HCT116 (cell line): ENCODE measurements around the gene ABCA1. TPM values are rescaled to one million over a fixed set of nuclear protein-coding genes. Genes with fewer than 3 reads are reported as not detected.
A peak's percentile ranks its signal among the peaks of the same experiment; 100 is the strongest.

Experiments
- ATAC-seq: fragments of 200-7000 bp; cut with Tn5 transposase; 2 replicates; pipeline ENCODE4 v1.9.1; 2020; ENCODE audit warnings: mild to moderate bottlenecking, moderate library complexity
- BruUV-seq: library from RNA; stranded (reverse); fragments of 400-500 nt; replicated peaks from 2 replicates; lab custom pipeline; 2021; lab: Mats Ljungman, UMichigan
- CTCF ChIA-PET: fragments of 300-600 bp; sonication (Branson Sonifier 250); formaldehyde crosslinking; loops from one replicate; lab custom pipeline; 2021; ENCODE audit warnings: antibody characterized with exemption; lab: Charles Lee
- POLR2A ChIA-PET: fragments of 300-600, 350-600 bp; sonication (Branson Sonifier 250); formaldehyde crosslinking; loops from one replicate; lab custom pipeline; 2021; ENCODE audit warnings: antibody characterized with exemption; lab: Charles Lee
- RAD21 ChIA-PET, 2 experiments: fragments of 300-600 bp; sonication (Branson Sonifier 250); formaldehyde crosslinking; loops; one replicate each; lab custom pipeline; 2023; ENCODE audit warnings: low total read pairs in 2 of 2; ENCODE audit not compliant: uncharacterized antibody in 2 of 2, unreplicated experiment in 2 of 2, low non-redundant PET in 1 of 2; lab: Charles Lee
- DNase-seq: peaks from one replicate; pipeline ENCODE4 v3.0.0-alpha.2; 2010; ENCODE audit warnings: low read depth, low spot score
- H2AFZ ChIP-seq: fragments of 200-600 bp; shearing (Covaris generic), sonication (generic); 2 replicates; pipeline ENCODE4 v1.6.1; 2017; ENCODE audit warnings: low read depth, mixed run types, mixed read lengths, antibody characterized with exemption, low read length; ENCODE audit not compliant: poor library complexity, severe bottlenecking
- H3K27ac ChIP-seq: 2 replicates; pipeline ENCODE4 v1.5.1; 2012; ENCODE audit warnings: low read depth, low read length
- H3K27me3 ChIP-seq: fragments of 200-600 bp; sonication (generic); 2 replicates; pipeline ENCODE4 v1.6.1; 2016; ENCODE audit warnings: mixed run types, low read length, mixed read lengths; ENCODE audit not compliant: insufficient read depth
- H3K36me3 ChIP-seq, 2 experiments: fragments of 200-500 bp in 1 of 2; fragments of 200-600 bp in 1 of 2; sonication (Bioruptor generic) in 1 of 2; sonication (generic) in 1 of 2; 2 replicates each; pipeline versions ENCODE4 v1.5.1 to v1.6.1; 2014 to 2016; ENCODE audit warnings: low read length in 2 of 2, inconsistent platforms in 1 of 2, mixed read lengths in 1 of 2, mixed run types in 1 of 2; ENCODE audit not compliant: insufficient read depth in 2 of 2, control insufficient read depth in 1 of 2
- H3K4me1 ChIP-seq, 2 experiments: fragments of 200-600 bp in 1 of 2; sonication (generic) in 1 of 2; 2 replicates each; pipeline versions ENCODE4 v1.5.1 to v1.6.1; 2012 to 2017; ENCODE audit warnings: low read length in 2 of 2, inconsistent platforms in 1 of 2, mild to moderate bottlenecking in 1 of 2, mixed read lengths in 1 of 2, mixed run types in 1 of 2, moderate library complexity in 1 of 2; ENCODE audit not compliant: insufficient read depth in 2 of 2, control insufficient read depth in 1 of 2
- H3K4me2 ChIP-seq: fragments of 200-600 bp; sonication (generic); 2 replicates; pipeline ENCODE4 v1.6.1; 2017; ENCODE audit warnings: mixed run types, low read length, mixed read lengths
- H3K4me3 ChIP-seq, 2 experiments: fragments of 200-600 bp in 1 of 2; sonication (generic) in 1 of 2; replicated peaks in 1 of 2; 2 replicates each; pipeline ENCODE4 v1.5.1; 2011 to 2016; ENCODE audit warnings: low read length in 2 of 2, control low read depth in 1 of 2, low read depth in 1 of 2, mild to moderate bottlenecking in 1 of 2, mixed read lengths in 1 of 2, mixed run types in 1 of 2
- H3K79me2 ChIP-seq: fragments of 200-600 bp; sonication (generic); 2 replicates; pipeline ENCODE4 v1.6.1; 2017; ENCODE audit warnings: mild to moderate bottlenecking, mixed run types, low read length, moderate library complexity, mixed read lengths; ENCODE audit not compliant: insufficient read depth
- H3K9ac ChIP-seq: fragments of 200-600 bp; sonication (generic); 2 replicates; pipeline ENCODE4 v1.6.1; 2016; ENCODE audit warnings: low read length, mixed read lengths
- H3K9me2 ChIP-seq: fragments of 200-600 bp; sonication (generic), shearing (Covaris generic); 2 replicates; pipeline ENCODE4 v1.6.1; 2017; ENCODE audit warnings: mixed run types, mild to moderate bottlenecking, moderate library complexity; ENCODE audit not compliant: insufficient read depth
- H3K9me3 ChIP-seq, 2 experiments: fragments of 200-500 bp in 1 of 2; fragments of 200-600 bp in 1 of 2; sonication (Bioruptor generic) in 1 of 2; sonication (generic) in 1 of 2; 2 replicates each; pipeline ENCODE4 v1.6.1; 2014 to 2017; ENCODE audit warnings: low read length in 2 of 2, mixed read lengths in 2 of 2, inconsistent platforms in 1 of 2, low read depth in 1 of 2, mild to moderate bottlenecking in 1 of 2, mixed run types in 1 of 2, moderate library complexity in 1 of 2; ENCODE audit not compliant: control insufficient read depth in 1 of 2, insufficient read depth in 1 of 2
- H4K20me1 ChIP-seq: fragments of 200-600 bp; sonication (generic), shearing (Covaris generic); 2 replicates; pipeline ENCODE4 v1.6.1; 2017; ENCODE audit warnings: mixed run types, mild to moderate bottlenecking, moderate library complexity; ENCODE audit not compliant: insufficient read depth
- ATF3 ChIP-seq: IDR thresholded peaks from 2 replicates; pipeline ENCODE4 v1.6.1; 2012
- CBX3 ChIP-seq: IDR thresholded peaks from 2 replicates; pipeline ENCODE4 v1.6.1; 2012; ENCODE audit warnings: low read depth
- EGR1 ChIP-seq: IDR thresholded peaks from 2 replicates; pipeline ENCODE4 v1.6.1; 2012; ENCODE audit warnings: low read depth
- ELF1 ChIP-seq: IDR thresholded peaks from 2 replicates; pipeline ENCODE4 v1.6.1; 2012; ENCODE audit warnings: low read depth, borderline replicate concordance
- EZH2phosphoT487 ChIP-seq: fragments of 200-600 bp; IDR thresholded peaks from 2 replicates; pipeline ENCODE4 v1.6.1; 2018; ENCODE audit warnings: antibody characterized with exemption, borderline replicate concordance
- JUND ChIP-seq: IDR thresholded peaks from 2 replicates; pipeline ENCODE4 v1.6.1; 2012
- MAX ChIP-seq: IDR thresholded peaks from 2 replicates; pipeline ENCODE4 v1.6.1; 2012
- POLR2A ChIP-seq: IDR thresholded peaks from 2 replicates; pipeline ENCODE4 v1.7.0; 2011; ENCODE audit warnings: borderline replicate concordance; ENCODE audit not compliant: insufficient read depth, insufficient read length; ENCODE audit errors: extremely low read depth
- POLR2AphosphoS5 ChIP-seq: IDR thresholded peaks from 2 replicates; pipeline ENCODE4 v1.6.1; 2011; ENCODE audit warnings: mild to moderate bottlenecking, low read depth, low read length, moderate library complexity
- REST ChIP-seq: IDR thresholded peaks from 2 replicates; pipeline ENCODE4 v1.6.1; 2012; ENCODE audit warnings: low read depth
- SP1 ChIP-seq: IDR thresholded peaks from 2 replicates; pipeline ENCODE4 v1.6.1; 2012; ENCODE audit warnings: low read depth
- SRF ChIP-seq: IDR thresholded peaks from 2 replicates; pipeline ENCODE4 v1.6.1; 2012; ENCODE audit warnings: low read depth
- YY1 ChIP-seq: IDR thresholded peaks from 2 replicates; pipeline ENCODE4 v1.6.1; 2011; ENCODE audit warnings: low read length, low read depth, moderate library complexity, mild to moderate bottlenecking; ENCODE audit not compliant: insufficient replicate concordance; ENCODE audit errors: extremely low read depth
- ZFX ChIP-seq: fragments of 450-650 bp; IDR thresholded peaks from 2 replicates; pipeline ENCODE4 v1.6.1; 2017
- intact Hi-C: fragments of 100-400 bp; cut with micrococcal nuclease; formaldehyde crosslinking; loops from 2 replicates; pipeline ENCODE4 v1.10.0; 2022
- total RNA-seq: library from RNA; stranded (reverse); gene quantifications from one replicate; pipeline ENCODE4 v1.2.1, GENCODE V29; 2021; ENCODE audit not compliant: unreplicated experiment

Gene ABCA1
- total RNA-seq, 1 experiment from 2014 or later: 0.89 TPM

DNA sequence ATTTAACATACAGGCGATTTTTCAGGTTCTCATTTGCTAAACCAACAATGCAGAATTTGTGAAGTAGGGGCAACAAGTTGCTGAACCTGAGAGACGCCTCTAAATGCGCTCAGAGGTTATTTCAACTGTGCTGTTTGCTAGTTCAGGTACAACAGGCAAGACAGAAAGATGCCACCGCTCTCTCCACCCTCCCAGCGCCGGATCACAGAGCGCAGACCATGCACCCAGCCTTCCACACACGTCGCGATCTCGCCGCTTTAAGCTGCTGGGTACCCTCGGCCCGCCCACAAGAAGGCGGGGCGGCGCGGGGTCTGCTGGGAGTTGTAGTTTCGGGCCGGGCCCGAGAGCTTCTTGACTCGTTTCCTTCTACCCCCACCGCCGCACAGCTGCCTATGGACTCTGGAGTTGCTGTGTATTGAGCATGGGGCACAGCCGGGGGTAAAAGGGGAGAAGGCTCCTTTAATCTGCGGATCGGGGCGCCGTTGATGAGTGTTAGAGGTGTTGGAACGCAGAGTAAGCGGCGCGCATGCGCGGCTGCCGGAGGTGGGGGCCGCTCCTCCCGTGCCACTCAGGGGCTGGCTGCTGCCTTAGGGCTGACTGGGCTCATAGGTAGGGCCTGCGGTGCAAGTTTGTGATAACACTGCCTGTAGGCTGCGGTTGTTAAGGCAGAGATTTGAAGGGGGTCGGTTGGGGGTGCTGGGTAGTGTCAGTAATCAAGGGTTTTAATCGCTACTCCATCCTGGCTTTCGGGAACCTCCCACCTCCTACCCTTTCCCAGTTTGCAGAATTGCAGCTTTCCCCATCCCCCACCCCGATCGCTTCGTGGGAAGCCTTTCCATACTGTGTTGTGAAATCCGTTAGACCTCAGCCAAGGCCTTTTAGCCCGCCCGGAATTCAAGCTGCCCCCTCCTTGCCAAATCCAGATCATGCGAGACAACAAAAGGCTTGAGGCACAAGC, 40.3 kb upstream of the ABCA1 start:
- TF ChIP-seq EZH2phosphoT487 (no peak), POLR2A (peak; percentile 81), SP1 (peak; percentile 97), REST (no peak), ATF3 (no peak), ZFX (no peak), POLR2AphosphoS5 (peak; percentile 58; the same call in 1 of the 2 replicates), CBX3 (peak; percentile 29; the same call in 1 of the 2 replicates), MAX (peak; percentile 73; the same call in 1 of the 2 replicates), YY1 (peak; percentile 60), EGR1 (peak; percentile 28; the same call in 1 of the 2 replicates), JUND (no peak), SRF (no peak), ELF1 (no peak)
- TF ChIP-seq, all 23 proteins: peak for 7
- Histone ChIP-seq H3K9me2 (no peaks in the 10 kb centered on the region), H3K79me2 (no peaks in the 10 kb centered on the region), H3K9me3 (no peaks in the 10 kb centered on the region), H2AFZ (peak overlapping the region; percentile 65), H3K9ac (peak overlapping the region; percentile 13; the same call in 1 of the 2 replicates), H3K4me1 (peaks cover 4 to 14% of the 10 kb centered on the region in 2 experiments; a peak in 2 of 4 replicates), H3K36me3 (no peaks in the 10 kb centered on the region), H3K27ac (peak overlapping the region; percentile 52; the same call in 1 of the 2 replicates), H4K20me1 (no peaks in the 10 kb centered on the region), H3K4me2 (peak overlapping the region; percentile 73), H3K27me3 (no peaks in the 10 kb centered on the region), H3K4me3 (peak overlapping the region; percentile 54 to 57)
- CTCF ChIA-PET: interaction anchor here (0.9 to 1.3 kb wide), 2 partner anchors 41 to 105 kb away, joined by 3 to 5 read pairs; no protein-coding TSS in a partner anchor
- POLR2A ChIA-PET: interaction anchor here (0.7 to 1.4 kb wide), 3 partner anchors 21 to 45 kb away, joined by 3 to 4 read pairs (median 4); no protein-coding TSS in a partner anchor
- RAD21 ChIA-PET: interaction anchor here in 1 of 2 experiments (0.6 to 0.8 kb wide), 3 partner anchors 18 to 627 kb away, joined by 3 read pairs; no protein-coding TSS in a partner anchor
- DNase-seq (peak; percentile 54), ATAC-seq (peak; percentile 97)
- BruUV-seq: no TSS peak
- intact Hi-C loops: loop anchor here (1.0 kb wide), 1 partner anchor 40 kb away; the partner anchor contains the start of gene ABCA1
